ENCODE measurements around the gene UPP2. TPM values are rescaled to one million over a fixed set of nuclear protein-coding genes. Genes with fewer than 3 reads are reported as not detected.

The UPP2 gene
- total and polyA plus RNA-seq, 2 experiments from 2014 or later = 0.70 TPM; not detected in 1

GRCh38 chr2:158142165-158142564 lies 40.5 kb downstream of the UPP2 start:
- Histone ChIP-seq H3K9me2 (replicated peaks; ENCODE audit: insufficient read depth) (no peaks in the 10 kb centered on the region), H4K20me1 (ENCODE audit: insufficient read depth, poor library complexity, severe bottlenecking) (no peaks in the 10 kb centered on the region), H3K36me3 (replicated peaks; ENCODE audit: insufficient read depth, low read depth) (no peaks in the 10 kb centered on the region), H3K27me3 (no peaks in the 10 kb centered on the region), H3K4me1 (ENCODE audit: insufficient read depth) (no peaks in the 10 kb centered on the region), H3K4me2 (no peak overlapping the region), H3K9me3 (ENCODE audit: low read depth) (no peaks in the 10 kb centered on the region), H3K27ac (no peak overlapping the region), H2AFZ (no peak overlapping the region), H3K4me3 (no peak overlapping the region), H3K79me2 (no peaks in the 10 kb centered on the region)
- TF ChIP-seq EZH2 (IDR thresholded peaks at IDR 0.05; ENCODE audit: borderline replicate concordance) (no peak), CTCF (IDR thresholded peaks at IDR 0.05; ENCODE audit: poor library complexity) (no peak), EZH2phosphoT487 (IDR thresholded peaks at IDR 0.05; ENCODE audit: low read depth, severe bottlenecking, unreplicated experiment) (no peak)
- no peak for DNase-seq (ENCODE audit: low spot score)
- 88% methylated on average over 3 of the region's 3 CpGs for WGBS (ENCODE audit: low lambda C conversion rate, missing lambda C conversion rate)

GRCh38 chr2:158142568-158143332 lies 41.1 kb downstream of the UPP2 start:
- H3K4me2 ChIP-seq = no peak overlapping the region
- whole genome bisulfite sequencing (ENCODE audit: low lambda C conversion rate, missing lambda C conversion rate) = 64% methylated on average over 6 of the region's 6 CpGs
- no peaks in the 10 kb centered on the region for H3K27me3 ChIP-seq
- no peaks in the 10 kb centered on the region for H3K36me3 ChIP-seq (replicated peaks; ENCODE audit: insufficient read depth, low read depth)
- H3K79me2 ChIP-seq = no peaks in the 10 kb centered on the region
- DNase-seq (ENCODE audit: low spot score) = no peak
- H3K9me2 ChIP-seq (replicated peaks; ENCODE audit: insufficient read depth) = no peaks in the 10 kb centered on the region
- H3K9me3 ChIP-seq (ENCODE audit: low read depth) = no peaks in the 10 kb centered on the region
- H4K20me1 ChIP-seq (ENCODE audit: insufficient read depth, poor library complexity, severe bottlenecking) = no peaks in the 10 kb centered on the region
- H3K4me1 ChIP-seq (ENCODE audit: insufficient read depth) = no peaks in the 10 kb centered on the region
- no peak overlapping the region for H3K4me3 ChIP-seq
- H3K27ac ChIP-seq = peak overlapping the region; percentile 35
- TF ChIP-seq EZH2phosphoT487 (IDR thresholded peaks at IDR 0.05; ENCODE audit: low read depth, severe bottlenecking, unreplicated experiment) (no peak), CTCF (IDR thresholded peaks at IDR 0.05; ENCODE audit: poor library complexity) (no peak), EZH2 (IDR thresholded peaks at IDR 0.05; ENCODE audit: borderline replicate concordance) (no peak)
- H2AFZ ChIP-seq = no peak overlapping the region

- no peak for TF ChIP-seq EZH2phosphoT487 (IDR thresholded peaks at IDR 0.05; ENCODE audit: low read depth, severe bottlenecking, unreplicated experiment)
- no peak for TF ChIP-seq EZH2 (IDR thresholded peaks at IDR 0.05; ENCODE audit: borderline replicate concordance)
- no peak for TF ChIP-seq CTCF (IDR thresholded peaks at IDR 0.05; ENCODE audit: poor library complexity)
- Histone ChIP-seq H3K4me1 (ENCODE audit: insufficient read depth) (no peaks in the 10 kb centered on the region), H3K9me3 (ENCODE audit: low read depth) (no peaks in the 10 kb centered on the region), H3K27ac (peak overlapping the region; percentile 35), H2AFZ (no peak overlapping the region), H3K36me3 (replicated peaks; ENCODE audit: insufficient read depth, low read depth) (no peaks in the 10 kb centered on the region), H4K20me1 (ENCODE audit: insufficient read depth, poor library complexity, severe bottlenecking) (no peaks in the 10 kb centered on the region), H3K27me3 (no peaks in the 10 kb centered on the region), H3K4me2 (no peak overlapping the region), H3K9me2 (replicated peaks; ENCODE audit: insufficient read depth) (no peaks in the 10 kb centered on the region), H3K4me3 (no peak overlapping the region), H3K79me2 (no peaks in the 10 kb centered on the region)
- WGBS (ENCODE audit: low lambda C conversion rate, missing lambda C conversion rate) = 72% methylated on average over 3 of the region's 3 CpGs
- no peak for DNase-seq (ENCODE audit: low spot score)
These were observed 42.2 kb downstream of the UPP2 start for GRCh38 chr2:158143703-158144360.

Measured in hepatocyte (in vitro differentiated cells).